Uterine smooth muscle cell (primary cell): ENCODE data around the gene SPAG16. TPM values are rescaled to one million over a fixed set of nuclear protein-coding genes. Genes with fewer than 3 reads are reported as not detected.

Source experiments
- total RNA-seq: library from RNA; depleted of rRNA; stranded (reverse); fragments of >200 nt; gene quantifications from 2 replicates; pipeline ENCODE4 v1.2.3, GENCODE V29; 2014

SPAG16 gene
- total RNA-seq: 14.9 and 27.4 TPM in 2 replicates

GRCh38 chr2:213284105-213285090 is at the start of gene SPAG16:
Gene SPAG16, plus strand, starts transcription at chr2:213284464.

GRCh38 chr2:214410918-214411554 is 1126.8 kb downstream of the SPAG16 start, which contains the start of gene VWC2L:
Gene VWC2L, plus strand, starts transcription at chr2:214411054. Its CDS starts 3,140 bp downstream, at chr2:214414194.

Other genes starting within 250 kb of the SPAG16 start
- gene IKZF2, start 132.9 kb upstream of the SPAG16 start, total RNA-seq: 7.5 TPM in 2 replicates